MM.1S (cell line): ENCODE data around the gene IGF1R.

ENCODE experiments used
- EZH2 ChIP-seq: fragments of 300-600 bp; sonication (generic); optimal IDR thresholded peaks from 2 replicates; pipeline ENCODE3; 2017; ENCODE audit warnings: low read depth, mild to moderate bottlenecking, antibody characterized with exemption, low read length, mixed read lengths
- TF ChIP-seq, protein P1 (sequence below): fragments of 300-600 bp; sonication (generic); IDR thresholded peaks from 2 replicates; pipeline ENCODE4 v1.5.1; 2016; ENCODE audit warnings: antibody characterized with exemption, low read length, mixed read lengths

DNA sequence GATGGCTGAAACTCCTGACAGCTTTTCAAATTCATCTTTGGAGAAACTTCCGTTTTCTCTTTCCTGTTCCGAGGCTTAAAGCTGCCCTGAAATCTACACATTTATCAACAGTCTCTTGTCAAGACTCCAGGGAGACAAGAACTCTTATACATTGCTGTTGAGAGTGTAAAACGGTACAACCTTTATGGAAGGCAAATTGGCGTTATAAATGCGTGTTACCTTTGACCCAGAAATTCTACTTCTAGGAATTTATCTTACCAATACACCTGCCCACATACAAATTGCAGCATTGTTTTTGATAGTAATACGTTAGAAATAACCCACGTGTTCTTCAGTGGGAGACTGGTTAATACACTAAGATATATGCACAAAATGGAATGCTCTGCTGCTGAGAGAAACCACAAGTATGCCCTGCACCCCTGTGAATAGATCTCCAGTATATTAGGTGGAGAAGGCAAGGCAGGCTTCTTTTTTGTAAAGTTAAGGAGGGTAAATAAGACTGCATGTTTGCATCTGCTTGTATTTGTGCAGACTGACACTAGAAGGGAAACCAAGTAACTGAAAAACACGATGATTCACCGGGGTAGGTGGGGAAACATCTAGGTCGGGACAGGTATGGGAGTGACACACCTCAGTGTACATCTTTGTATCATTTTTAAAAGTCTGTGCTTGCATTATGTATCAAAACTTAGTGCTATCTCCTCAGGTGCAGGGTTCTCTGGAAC lies 97.5 kb downstream of the IGF1R start:
- TF ChIP-seq, protein P1, sequence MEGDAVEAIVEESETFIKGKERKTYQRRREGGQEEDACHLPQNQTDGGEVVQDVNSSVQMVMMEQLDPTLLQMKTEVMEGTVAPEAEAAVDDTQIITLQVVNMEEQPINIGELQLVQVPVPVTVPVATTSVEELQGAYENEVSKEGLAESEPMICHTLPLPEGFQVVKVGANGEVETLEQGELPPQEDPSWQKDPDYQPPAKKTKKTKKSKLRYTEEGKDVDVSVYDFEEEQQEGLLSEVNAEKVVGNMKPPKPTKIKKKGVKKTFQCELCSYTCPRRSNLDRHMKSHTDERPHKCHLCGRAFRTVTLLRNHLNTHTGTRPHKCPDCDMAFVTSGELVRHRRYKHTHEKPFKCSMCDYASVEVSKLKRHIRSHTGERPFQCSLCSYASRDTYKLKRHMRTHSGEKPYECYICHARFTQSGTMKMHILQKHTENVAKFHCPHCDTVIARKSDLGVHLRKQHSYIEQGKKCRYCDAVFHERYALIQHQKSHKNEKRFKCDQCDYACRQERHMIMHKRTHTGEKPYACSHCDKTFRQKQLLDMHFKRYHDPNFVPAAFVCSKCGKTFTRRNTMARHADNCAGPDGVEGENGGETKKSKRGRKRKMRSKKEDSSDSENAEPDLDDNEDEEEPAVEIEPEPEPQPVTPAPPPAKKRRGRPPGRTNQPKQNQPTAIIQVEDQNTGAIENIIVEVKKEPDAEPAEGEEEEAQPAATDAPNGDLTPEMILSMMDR = no peak
- no peak for TF ChIP-seq EZH2
